Endodermal cell (in vitro differentiated cells): ENCODE results near the gene GPC6. TPM values are rescaled to one million over a fixed set of nuclear protein-coding genes. Genes with fewer than 3 reads are reported as not detected.

Source experiments
- DNase-seq: peaks from one replicate; pipeline ENCODE4 v3.0.0-alpha.2; 2017
- H3K27ac ChIP-seq: 2 replicates; pipeline ENCODE4 v1.5.1; 2013; ENCODE audit warnings: mild to moderate bottlenecking, low read depth, low read length, moderate library complexity
- H3K27me3 ChIP-seq: 2 replicates; pipeline ENCODE4 v1.6.1; 2013; ENCODE audit warnings: mild to moderate bottlenecking, low read length, moderate library complexity; ENCODE audit not compliant: insufficient read depth, control insufficient read depth, poor library complexity, severe bottlenecking
- H3K36me3 ChIP-seq: 2 replicates; pipeline ENCODE4 v1.7.0; 2013; ENCODE audit warnings: mild to moderate bottlenecking, low read length, moderate library complexity; ENCODE audit not compliant: control insufficient read depth, insufficient read depth
- H3K4me1 ChIP-seq: one replicate; pipeline ENCODE4 v1.7.0; 2013; ENCODE audit warnings: low read length; ENCODE audit not compliant: control insufficient read depth, insufficient read depth
- H3K4me3 ChIP-seq: 2 replicates; pipeline ENCODE4 v1.5.1; 2013; ENCODE audit warnings: mild to moderate bottlenecking, low read length, moderate library complexity
- H3K9ac ChIP-seq: 2 replicates; pipeline ENCODE4 v1.6.1; 2013; ENCODE audit warnings: mild to moderate bottlenecking, low read length, moderate library complexity; ENCODE audit not compliant: poor library complexity, severe bottlenecking; ENCODE audit errors: extremely low read depth
- H3K9me3 ChIP-seq: 2 replicates; pipeline ENCODE4 v1.6.1; 2013; ENCODE audit warnings: mild to moderate bottlenecking, low read length, moderate library complexity; ENCODE audit not compliant: control insufficient read depth
- H3K27ac Mint-ChIP-seq: 2 replicates; pipeline ENCODE4 v1.8.0; 2020; ENCODE audit warnings: mixed read lengths
- H3K27me3 Mint-ChIP-seq: 2 replicates; pipeline ENCODE4 v1.8.0; 2021; ENCODE audit warnings: mild to moderate bottlenecking, mixed read lengths; ENCODE audit not compliant: insufficient read depth
- H3K36me3 Mint-ChIP-seq: 2 replicates; pipeline ENCODE4 v1.8.0; 2020; ENCODE audit warnings: low read depth, mixed read lengths
- H3K4me1 Mint-ChIP-seq: 2 replicates; pipeline ENCODE4 v1.8.0; 2020; ENCODE audit warnings: mixed read lengths
- H3K4me3 Mint-ChIP-seq: 2 replicates; pipeline ENCODE4 v1.8.0; 2020; ENCODE audit warnings: mild to moderate bottlenecking, moderate library complexity, mixed read lengths
- H3K9me3 Mint-ChIP-seq: 2 replicates; pipeline ENCODE4 v1.8.0; 2020; ENCODE audit warnings: mild to moderate bottlenecking, mixed read lengths
- CTCF ChIP-seq: fragments of 200-600 bp; sonication (generic); conservative IDR thresholded peaks from 2 replicates; pipeline ENCODE4 v1.5.0; 2021; ENCODE audit warnings: antibody characterized with exemption, mild to moderate bottlenecking
- WGBS, 2 experiments: methylation state at CpG; one replicate each; pipeline versions ENCODE4 v1.1.5 to v1.1.7; 2013; ENCODE audit warnings: missing lambda C conversion rate in 2 of 2, mixed read lengths in 1 of 2; ENCODE audit not compliant: insufficient coverage in 1 of 2, insufficient read length in 1 of 2; 5-methylcytosine and 5-hydroxymethylcytosine counted together
- total RNA-seq, 2 donors: library from RNA; stranded (reverse); fragmentation: NEBNext Ultra II Directional in 1 of 2; extraction: Animal tissue kit (Norgen Biotek cat#: 25700) in 1 of 2; gene quantifications; 2 replicates in 1 of 2; 3 replicates in 1 of 2; pipeline ENCODE4 v1.2.1, GENCODE V29; 2021

The GPC6 gene
- total RNA-seq, 2 donors from 2014 or later, result 69.6 to 80.4 TPM

DNA sequence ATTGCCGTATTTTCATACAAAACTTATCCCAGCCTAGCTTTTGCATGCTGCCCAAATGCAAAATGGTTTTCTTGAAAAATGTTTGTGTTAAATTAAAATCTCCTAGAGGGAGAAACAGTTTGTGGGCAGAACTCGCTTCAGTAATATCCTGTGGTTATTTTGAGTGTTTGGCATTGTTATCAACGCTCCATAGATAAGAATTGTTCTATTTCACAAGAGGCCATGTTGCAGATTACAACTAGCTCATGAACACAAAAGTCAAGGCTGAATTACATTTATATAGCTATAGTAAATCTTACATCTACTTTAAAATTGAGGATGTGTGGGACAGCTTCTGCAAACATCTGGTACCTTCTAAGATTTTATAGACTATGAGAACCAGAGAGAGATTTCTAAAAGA lies 805.0 kb downstream of the GPC6 start:
- H3K9ac ChIP-seq, result no peak overlapping the region
- no peaks in the 10 kb centered on the region for H3K27me3 Mint-ChIP-seq
- TF ChIP-seq CTCF, result no peak
- no peak overlapping the region for H3K4me3 ChIP-seq
- peaks cover 36% of the 10 kb centered on the region for H3K4me1 Mint-ChIP-seq
- H3K36me3 Mint-ChIP-seq, result peaks cover 12% of the 10 kb centered on the region
- H3K9me3 ChIP-seq, result no peaks in the 10 kb centered on the region
- H3K36me3 ChIP-seq, result peaks cover 19% of the 10 kb centered on the region
- H3K9me3 Mint-ChIP-seq, result no peaks in the 10 kb centered on the region
- whole genome bisulfite sequencing, 2 experiments, result 94 to 100% methylated on average over 2 of the region's 3 CpGs
- no peak overlapping the region for H3K27ac Mint-ChIP-seq
- H3K4me1 ChIP-seq, result peaks cover 20% of the 10 kb centered on the region
- no peak overlapping the region for H3K27ac ChIP-seq
- H3K4me3 Mint-ChIP-seq, result no peak overlapping the region
- H3K27me3 ChIP-seq, result no peaks in the 10 kb centered on the region
- no peak for DNase-seq

DNA sequence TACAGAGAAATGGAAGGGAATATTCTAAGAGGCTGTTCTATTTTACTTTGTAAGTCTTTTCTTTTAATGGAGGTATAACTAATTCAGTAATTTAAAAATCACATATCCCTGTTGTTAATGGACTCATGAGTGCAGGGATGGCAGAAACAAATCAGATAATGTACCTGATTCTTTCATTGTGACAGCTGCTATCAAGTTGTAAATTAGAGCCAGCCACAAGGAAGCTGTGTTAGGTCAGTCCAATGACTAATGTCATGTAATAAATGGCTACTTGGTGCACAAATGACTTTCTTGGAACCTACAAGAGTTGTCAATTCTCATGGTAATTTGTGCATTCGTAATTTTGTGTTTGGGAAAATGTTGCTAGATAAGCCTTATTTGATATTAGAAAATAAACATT lies 806.5 kb downstream of the GPC6 start:
- no peak overlapping the region for H3K4me3 Mint-ChIP-seq
- no peak overlapping the region for H3K27ac Mint-ChIP-seq
- no peak for DNase-seq
- Histone ChIP-seq H3K9me3 (no peaks in the 10 kb centered on the region), H3K4me1 (peaks cover 25% of the 10 kb centered on the region), H3K27ac (no peak overlapping the region), H3K9ac (no peak overlapping the region), H3K36me3 (peaks cover 14% of the 10 kb centered on the region), H3K4me3 (no peak overlapping the region), H3K27me3 (no peaks in the 10 kb centered on the region)
- H3K36me3 Mint-ChIP-seq, result peaks cover 7% of the 10 kb centered on the region
- H3K4me1 Mint-ChIP-seq, result peaks cover 38% of the 10 kb centered on the region
- H3K9me3 Mint-ChIP-seq, result no peaks in the 10 kb centered on the region
- TF ChIP-seq CTCF, result no peak
- H3K27me3 Mint-ChIP-seq, result no peaks in the 10 kb centered on the region
- WGBS, 2 experiments, result 86% methylated on average over 1 of the region's 1 CpG; no CpG with 5 or more reads in 1 of the 2 experiments

GRCh38 chr13:94033830-94034642 lies 807.4 kb downstream of the GPC6 start:
- H3K4me1 Mint-ChIP-seq, result peaks cover 38% of the 10 kb centered on the region
- H3K9ac ChIP-seq, result no peak overlapping the region
- no peaks in the 10 kb centered on the region for H3K27me3 Mint-ChIP-seq
- no peak overlapping the region for H3K27ac Mint-ChIP-seq
- H3K27ac ChIP-seq, result no peak overlapping the region
- H3K36me3 ChIP-seq, result peaks cover 6% of the 10 kb centered on the region
- TF ChIP-seq CTCF, result no peak
- H3K9me3 ChIP-seq, result no peaks in the 10 kb centered on the region
- H3K9me3 Mint-ChIP-seq, result no peaks in the 10 kb centered on the region
- H3K4me3 ChIP-seq, result no peak overlapping the region
- peaks cover 2% of the 10 kb centered on the region for H3K36me3 Mint-ChIP-seq
- WGBS, 2 experiments, result 82 to 90% methylated on average over 2 to 7 of the region's 7 CpGs
- no peak for DNase-seq
- H3K27me3 ChIP-seq, result no peaks in the 10 kb centered on the region
- H3K4me3 Mint-ChIP-seq, result no peak overlapping the region
- H3K4me1 ChIP-seq, result peaks cover 25% of the 10 kb centered on the region
